Transverse colon (tissue), 4 donors: ENCODE results near the gene HNRNPA3.
"Not testable (repeated sequence)": the region's sequence is repeated elsewhere in the genome, so short reads cannot be mapped to it uniquely, and the experiment has no call there.

ENCODE experiments used
- CTCF ChIP-seq, 5 experiments: fragments of 200-600 bp in 3 of 5; fragments of 450-650 bp in 2 of 5; sonication (generic) in 3 of 5; IDR thresholded peaks; 1 replicate in 2 of 5; 2 replicates in 3 of 5; pipeline ENCODE4 v1.5.1; 2016 to 2017; ENCODE audit warnings: antibody characterized with exemption in 5 of 5, inconsistent platforms in 3 of 5, mild to moderate bottlenecking in 2 of 5, moderate library complexity in 1 of 5
- POLR2A ChIP-seq: fragments of 450-650 bp; IDR thresholded peaks from one replicate; pipeline ENCODE4 v1.6.1; 2016; ENCODE audit warnings: antibody characterized with exemption, mild to moderate bottlenecking, moderate library complexity
- POLR2AphosphoS5 ChIP-seq, 3 donors: sonication (generic); formaldehyde crosslinking; IDR thresholded peaks; one replicate each; pipeline ENCODE4 v1.6.1; 2016; ENCODE audit warnings: antibody characterized with exemption in 3 of 3

- TF ChIP-seq POLR2A; POLR2AphosphoS5 (IDR thresholded peaks at IDR 0.05); CTCF (IDR thresholded peaks at IDR 0.05): not testable (repeated sequence)
These were observed 7.2 kb downstream of the HNRNPA3 start for GRCh38 chr2:177219787-177220186.
